NT2/D1 (cell line): ENCODE measurements around the gene OGFOD2.

ENCODE experiments used
- SUZ12 ChIP-seq: IDR thresholded peaks from 2 replicates; pipeline ENCODE4 v1.6.1; 2011; ENCODE audit not compliant: insufficient read length, insufficient read depth; ENCODE audit errors: extremely low read depth
- ZNF274 ChIP-seq: IDR thresholded peaks from 2 replicates; pipeline ENCODE4 v1.6.1; 2011; ENCODE audit warnings: mild to moderate bottlenecking, low read depth, low read length

GRCh38 chr12:122949405-122949804, 25.6 kb upstream of the OGFOD2 start:
- TF ChIP-seq SUZ12 (no peak), ZNF274 (no peak)
